ENCODE data around the gene CIB4. TPM values are rescaled to one million over a fixed set of nuclear protein-coding genes. Genes with fewer than 3 reads are reported as not detected.

The CIB4 gene
- total RNA-seq, 1 donor from 2014 or later, result not detected

DNA sequence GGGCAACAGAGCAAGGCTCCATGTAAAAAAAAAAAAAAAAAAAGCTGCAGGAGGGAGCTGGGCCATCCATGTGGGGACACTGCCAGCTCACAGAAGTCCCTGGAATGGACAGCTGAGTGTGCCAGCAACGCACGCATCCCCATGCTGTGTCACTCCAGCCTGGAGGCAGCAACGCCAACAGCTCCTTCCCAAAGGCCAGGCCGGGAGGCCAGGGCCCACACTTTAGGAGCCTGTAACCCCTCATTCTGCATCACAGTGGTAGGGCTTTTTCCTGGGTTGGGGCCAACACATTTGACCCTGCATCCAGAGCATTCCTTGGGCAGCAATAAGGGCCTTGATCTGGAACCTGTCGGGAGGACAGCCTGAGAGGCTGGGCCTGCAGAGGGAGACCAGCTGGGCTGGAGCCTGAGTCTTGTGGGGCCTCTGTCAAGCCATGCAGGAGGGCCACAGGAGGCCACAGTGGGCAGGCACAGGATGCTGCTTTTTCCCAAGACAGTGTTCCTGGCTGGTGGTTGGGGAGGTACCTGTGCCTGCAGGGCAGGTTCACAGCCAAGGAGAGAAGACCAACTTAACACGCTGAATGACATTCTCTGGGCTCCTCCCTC is 34.6 kb upstream of the CIB4 start:
- intact Hi-C loops (cut with micrococcal nuclease), result no loop called here
- no peak for ATAC-seq (ENCODE audit: low read depth)

DNA sequence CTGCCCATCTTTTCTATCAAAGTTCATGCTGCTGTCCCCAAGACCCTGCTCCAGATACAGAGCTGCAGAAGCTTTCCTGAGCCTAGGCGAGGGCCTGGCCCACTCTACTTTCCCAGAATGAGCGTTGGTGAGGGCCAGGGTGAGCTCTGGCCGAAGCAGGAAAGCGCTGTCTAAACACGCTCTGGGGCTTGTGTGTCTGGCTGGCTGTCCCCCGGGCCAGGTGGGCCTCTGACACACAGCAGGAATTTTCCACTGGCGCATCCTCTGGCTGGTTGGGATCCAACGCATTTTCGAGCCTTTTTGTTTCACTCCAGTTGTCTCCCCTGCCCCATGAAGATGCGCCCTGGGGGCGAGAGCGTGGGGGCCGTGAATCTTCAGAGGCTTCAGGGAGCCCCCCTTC is 33.6 kb upstream of the CIB4 start:
- peaks cover 2% of the 10 kb centered on the region for H3K9me3 Mint-ChIP-seq
- intact Hi-C loops (cut with micrococcal nuclease), result no loop called here
- H3K36me3 Mint-ChIP-seq (ENCODE audit: low read depth), result no peaks in the 10 kb centered on the region
- no peak overlapping the region for H3K27ac Mint-ChIP-seq
- ChIA-PET POLR2A (no interaction called here), CTCF (no interaction called here)
- H3K4me3 Mint-ChIP-seq, result no peak overlapping the region
- H3K4me1 Mint-ChIP-seq, result no peaks in the 10 kb centered on the region
- no peak for DNase-seq
- TF ChIP-seq, protein P1, sequence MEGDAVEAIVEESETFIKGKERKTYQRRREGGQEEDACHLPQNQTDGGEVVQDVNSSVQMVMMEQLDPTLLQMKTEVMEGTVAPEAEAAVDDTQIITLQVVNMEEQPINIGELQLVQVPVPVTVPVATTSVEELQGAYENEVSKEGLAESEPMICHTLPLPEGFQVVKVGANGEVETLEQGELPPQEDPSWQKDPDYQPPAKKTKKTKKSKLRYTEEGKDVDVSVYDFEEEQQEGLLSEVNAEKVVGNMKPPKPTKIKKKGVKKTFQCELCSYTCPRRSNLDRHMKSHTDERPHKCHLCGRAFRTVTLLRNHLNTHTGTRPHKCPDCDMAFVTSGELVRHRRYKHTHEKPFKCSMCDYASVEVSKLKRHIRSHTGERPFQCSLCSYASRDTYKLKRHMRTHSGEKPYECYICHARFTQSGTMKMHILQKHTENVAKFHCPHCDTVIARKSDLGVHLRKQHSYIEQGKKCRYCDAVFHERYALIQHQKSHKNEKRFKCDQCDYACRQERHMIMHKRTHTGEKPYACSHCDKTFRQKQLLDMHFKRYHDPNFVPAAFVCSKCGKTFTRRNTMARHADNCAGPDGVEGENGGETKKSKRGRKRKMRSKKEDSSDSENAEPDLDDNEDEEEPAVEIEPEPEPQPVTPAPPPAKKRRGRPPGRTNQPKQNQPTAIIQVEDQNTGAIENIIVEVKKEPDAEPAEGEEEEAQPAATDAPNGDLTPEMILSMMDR (IDR thresholded peaks at IDR 0.05), result no peak
- peaks cover 27% of the 10 kb centered on the region for H3K27me3 Mint-ChIP-seq
- ATAC-seq (ENCODE audit: low read depth), result no peak

More for the DNA sequence above, 34.6 kb upstream of the CIB4 start:
- Mint-ChIP-seq H3K9me3 (peaks cover 2% of the 10 kb centered on the region), H3K27me3 (peaks cover 24% of the 10 kb centered on the region), H3K4me3 (no peak overlapping the region), H3K4me1 (no peaks in the 10 kb centered on the region), H3K36me3 (ENCODE audit: low read depth) (no peaks in the 10 kb centered on the region), H3K27ac (no peak overlapping the region)
- TF ChIP-seq, protein P1 (IDR thresholded peaks at IDR 0.05), result no peak
- no peak for DNase-seq
- CTCF ChIA-PET, result no interaction called here
- POLR2A ChIA-PET, result no interaction called here

- DNase-seq, result no peak
- ATAC-seq (ENCODE audit: low read depth), result no peak
- CTCF ChIA-PET, result no interaction called here
- no peak overlapping the region for H3K4me3 Mint-ChIP-seq
- TF ChIP-seq, protein P1 (IDR thresholded peaks at IDR 0.05), result no peak
- peaks cover 2% of the 10 kb centered on the region for H3K9me3 Mint-ChIP-seq
- POLR2A ChIA-PET, result no interaction called here
- H3K27ac Mint-ChIP-seq, result no peak overlapping the region
- intact Hi-C loops (cut with micrococcal nuclease), result no loop called here
- H3K4me1 Mint-ChIP-seq, result no peaks in the 10 kb centered on the region
- peaks cover 29% of the 10 kb centered on the region for H3K27me3 Mint-ChIP-seq
- H3K36me3 Mint-ChIP-seq (ENCODE audit: low read depth), result no peaks in the 10 kb centered on the region
These were observed 33.0 kb upstream of the CIB4 start for GRCh38 chr2:26674002-26674751.

- H3K9me3 Mint-ChIP-seq, result peaks cover 2% of the 10 kb centered on the region
- ChIA-PET CTCF (no interaction called here), POLR2A (no interaction called here)
- no peak overlapping the region for H3K4me3 Mint-ChIP-seq
- ATAC-seq (ENCODE audit: low read depth) (no peak), DNase-seq (no peak)
- H3K27me3 Mint-ChIP-seq, result peaks cover 39% of the 10 kb centered on the region
- TF ChIP-seq, protein P1 (IDR thresholded peaks at IDR 0.05), result no peak
- no peaks in the 10 kb centered on the region for H3K4me1 Mint-ChIP-seq
- peak overlapping the region; percentile 33 for H3K27ac Mint-ChIP-seq
- H3K36me3 Mint-ChIP-seq (ENCODE audit: low read depth), result no peaks in the 10 kb centered on the region
- intact Hi-C loops (cut with micrococcal nuclease), result no loop called here
These were observed 31.7 kb upstream of the CIB4 start for GRCh38 chr2:26672818-26673393.

DNA sequence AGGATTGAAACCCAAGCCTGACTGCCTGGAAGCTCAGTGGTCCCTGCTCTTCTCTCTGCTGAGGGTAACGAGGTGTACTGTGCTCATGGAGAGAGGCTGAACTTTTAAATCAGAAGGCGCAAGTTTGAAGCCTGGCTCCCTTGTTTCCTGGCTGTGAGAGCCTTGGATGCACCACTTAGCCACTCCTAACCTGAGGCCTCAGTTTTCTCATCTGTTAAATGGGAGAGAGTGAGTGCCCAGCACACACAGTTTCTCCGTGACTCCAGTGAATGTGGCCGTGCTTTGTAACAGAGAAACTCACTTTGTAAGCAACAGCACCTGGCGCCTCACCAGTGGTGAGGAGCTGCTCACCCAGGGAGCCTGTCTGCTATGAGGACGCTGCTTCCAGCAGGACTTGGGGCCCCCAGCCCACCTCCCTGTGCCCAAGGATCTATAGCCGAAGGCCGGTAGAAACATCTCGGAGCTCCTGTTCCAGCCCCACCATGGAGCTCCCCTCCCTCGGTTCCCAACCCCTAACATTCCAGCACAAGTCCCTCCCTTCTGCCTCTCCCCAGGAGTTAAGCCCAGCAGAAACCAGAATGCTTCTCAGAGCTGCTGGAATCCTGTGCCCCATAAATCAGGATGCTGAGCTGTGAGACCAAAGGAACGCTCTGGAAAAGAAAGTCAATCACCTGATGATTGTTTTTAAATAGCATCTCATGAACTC is 31.1 kb upstream of the CIB4 start:
- ChIA-PET CTCF (no interaction called here), POLR2A (no interaction called here)
- TF ChIP-seq, protein P1 (IDR thresholded peaks at IDR 0.05), result no peak
- intact Hi-C loops (cut with micrococcal nuclease), result no loop called here
- H3K27me3 Mint-ChIP-seq, result peaks cover 36% of the 10 kb centered on the region
- DNase-seq (no peak), ATAC-seq (ENCODE audit: low read depth) (no peak)
- no peak overlapping the region for H3K27ac Mint-ChIP-seq
- no peak overlapping the region for H3K4me3 Mint-ChIP-seq
- no peaks in the 10 kb centered on the region for H3K36me3 Mint-ChIP-seq (ENCODE audit: low read depth)
- H3K9me3 Mint-ChIP-seq, result peaks cover 1% of the 10 kb centered on the region
- H3K4me1 Mint-ChIP-seq, result no peaks in the 10 kb centered on the region

All from activated B cell treated with CpG ODN at 0.5 μM for 24 hours (primary cell).